Fibroblast of skin of right biceps (primary cell): ENCODE measurements around the gene DQX1.

Source experiments
- DNase-seq: peaks from one replicate; pipeline ENCODE4 v3.0.0-alpha.2; 2013

Gene DQX1

GRCh38 chr2:74530239-74531187 is 4.5 kb upstream of the DQX1 start:
- DNase-seq: no peak

- DNase-seq: peak; percentile 100
Measured at GRCh38 chr2:74529357-74530238, 3.6 kb upstream of the DQX1 start, which contains the start of the genes AUP1 and HTRA2. Gene AUP1, minus strand, starts transcription at chr2:74529706. Its CDS starts 77 bp downstream, at chr2:74529629. Gene HTRA2, plus strand, starts transcription at chr2:74529933. Its CDS starts 74 bp downstream, at chr2:74530007.

- no peak for DNase-seq
Measured at GRCh38 chr2:74528600-74529356, 2.7 kb upstream of the DQX1 start.

- no peak for DNase-seq
Measured at GRCh38 chr2:74527741-74528140, 1.7 kb upstream of the DQX1 start.

GRCh38 chr2:74526649-74527230 is 709 bp upstream of the DQX1 start:
- DNase-seq: no peak

- no peak for DNase-seq
Measured at GRCh38 chr2:74524955-74525716, 895 bp downstream of the DQX1 start.

GRCh38 chr2:74524005-74524404 is 2.0 kb downstream of the DQX1 start:
- no peak for DNase-seq

GRCh38 chr2:74522516-74522915 is 3.5 kb downstream of the DQX1 start:
- DNase-seq: no peak

GRCh38 chr2:74516650-74517049 is 9.4 kb downstream of the DQX1 start:
- DNase-seq: no peak

- peak; percentile 67 for DNase-seq
Measured at GRCh38 chr2:74515981-74516633, 9.9 kb downstream of the DQX1 start.

GRCh38 chr2:74515271-74515980 is 10.6 kb downstream of the DQX1 start:
- no peak for DNase-seq

GRCh38 chr2:74514368-74515270 is 11.4 kb downstream of the DQX1 start, which contains the start of gene TLX2:
Gene TLX2, plus strand, starts transcription at chr2:74514450. Its CDS starts 357 bp downstream, at chr2:74514807.
- no peak for DNase-seq

- DNase-seq: no peak
Measured at GRCh38 chr2:74513605-74514367, 12.2 kb downstream of the DQX1 start.

GRCh38 chr2:74512744-74513604 is 13.1 kb downstream of the DQX1 start:
- no peak for DNase-seq

GRCh38 chr2:74511104-74511989 is 14.7 kb downstream of the DQX1 start:
- peak; percentile 47 for DNase-seq

GRCh38 chr2:74510272-74510671 is 15.8 kb downstream of the DQX1 start:
- no peak for DNase-seq
